Fibroblast of lung (primary cell): ENCODE results near the gene IGF2BP2.

ENCODE experiments used
- EZH2 ChIP-seq: IDR thresholded peaks from 2 replicates; pipeline ENCODE4 v1.5.1; 2012; ENCODE audit warnings: low read length, control low read depth, mild to moderate bottlenecking; ENCODE audit errors: missing control alignments
- TF ChIP-seq, protein P1 (sequence below), 2 donors: IDR thresholded peaks in 1 of 2; conservative IDR thresholded peaks in 1 of 2; 1 replicate in 1 of 2; 2 replicates in 1 of 2; pipeline ENCODE4 v1.5.1; 2011 to 2012; ENCODE audit warnings: low read length in 2 of 2, control low read depth in 1 of 2, inconsistent platforms in 1 of 2, low read depth in 1 of 2, mild to moderate bottlenecking in 1 of 2

- TF ChIP-seq, protein P1, sequence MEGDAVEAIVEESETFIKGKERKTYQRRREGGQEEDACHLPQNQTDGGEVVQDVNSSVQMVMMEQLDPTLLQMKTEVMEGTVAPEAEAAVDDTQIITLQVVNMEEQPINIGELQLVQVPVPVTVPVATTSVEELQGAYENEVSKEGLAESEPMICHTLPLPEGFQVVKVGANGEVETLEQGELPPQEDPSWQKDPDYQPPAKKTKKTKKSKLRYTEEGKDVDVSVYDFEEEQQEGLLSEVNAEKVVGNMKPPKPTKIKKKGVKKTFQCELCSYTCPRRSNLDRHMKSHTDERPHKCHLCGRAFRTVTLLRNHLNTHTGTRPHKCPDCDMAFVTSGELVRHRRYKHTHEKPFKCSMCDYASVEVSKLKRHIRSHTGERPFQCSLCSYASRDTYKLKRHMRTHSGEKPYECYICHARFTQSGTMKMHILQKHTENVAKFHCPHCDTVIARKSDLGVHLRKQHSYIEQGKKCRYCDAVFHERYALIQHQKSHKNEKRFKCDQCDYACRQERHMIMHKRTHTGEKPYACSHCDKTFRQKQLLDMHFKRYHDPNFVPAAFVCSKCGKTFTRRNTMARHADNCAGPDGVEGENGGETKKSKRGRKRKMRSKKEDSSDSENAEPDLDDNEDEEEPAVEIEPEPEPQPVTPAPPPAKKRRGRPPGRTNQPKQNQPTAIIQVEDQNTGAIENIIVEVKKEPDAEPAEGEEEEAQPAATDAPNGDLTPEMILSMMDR (conservative IDR thresholded peaks at IDR 0.05 in 1 of 2, IDR thresholded peaks at IDR 0.05 in 1 of 2; ENCODE audit: low read depth in 1 of 2, low read length in 2 of 2) = no peak
- TF ChIP-seq EZH2 = no peak
Measured at GRCh38 chr3:185691622-185692021, 133.2 kb downstream of the IGF2BP2 start.
